IMR-90 (cell line): Measurements from ENCODE around the gene SCYGR5.

Source experiments
- MAFK ChIP-seq: IDR thresholded peaks from 2 replicates; pipeline ENCODE4 v1.6.1; 2012; ENCODE audit warnings: low read depth, low read length, improper control_type of control experiment
- POLR2A ChIP-seq: IDR thresholded peaks from 2 replicates; pipeline ENCODE4 v1.6.1; 2012; ENCODE audit warnings: mild to moderate bottlenecking, low read depth, low read length
- RAD21 ChIP-seq: IDR thresholded peaks from 2 replicates; pipeline ENCODE4 v1.6.1; 2012; ENCODE audit warnings: low read length, improper control_type of control experiment
- TF ChIP-seq, protein P1 (sequence below): conservative IDR thresholded peaks from 2 replicates; pipeline ENCODE4 v1.5.1; 2012; ENCODE audit warnings: mild to moderate bottlenecking, low read depth, low read length, improper control_type of control experiment

DNA sequence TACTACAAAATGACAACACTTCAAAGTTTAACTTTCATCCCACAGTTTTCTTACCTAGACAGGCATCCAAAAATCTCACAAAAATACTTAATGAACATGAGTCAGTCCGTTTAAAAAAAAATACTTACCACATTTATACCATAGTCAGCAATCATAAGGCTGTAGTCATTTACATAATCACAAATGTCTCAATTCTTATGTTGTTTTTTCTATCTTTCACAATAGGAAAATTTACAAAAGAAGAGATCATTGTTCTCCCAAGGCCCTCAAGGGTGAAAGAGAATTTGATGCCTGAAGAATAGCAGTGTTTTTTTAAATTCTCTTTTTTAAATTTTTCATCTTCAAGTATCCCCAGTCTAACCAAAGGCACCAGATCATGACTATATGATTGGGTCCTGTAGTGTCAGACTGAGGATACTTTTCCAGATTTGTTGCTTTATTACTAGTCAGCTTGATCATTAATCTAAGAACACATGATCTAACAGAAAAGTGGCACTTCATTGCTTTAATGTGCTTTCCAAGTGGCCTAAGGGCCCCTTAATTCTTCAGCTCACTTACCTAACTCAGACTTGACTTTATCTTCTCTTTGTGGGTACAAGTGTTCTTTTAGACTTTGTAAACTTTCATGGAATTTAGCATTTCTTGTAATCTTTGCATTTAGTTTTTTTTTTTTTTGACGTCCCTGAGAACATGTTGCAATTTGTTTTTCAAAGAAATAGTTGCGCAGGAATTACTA, 4.7 kb downstream of the SCYGR5 start:
- TF ChIP-seq POLR2A (no peak), MAFK (no peak), RAD21 (no peak)
- TF ChIP-seq, protein P1, sequence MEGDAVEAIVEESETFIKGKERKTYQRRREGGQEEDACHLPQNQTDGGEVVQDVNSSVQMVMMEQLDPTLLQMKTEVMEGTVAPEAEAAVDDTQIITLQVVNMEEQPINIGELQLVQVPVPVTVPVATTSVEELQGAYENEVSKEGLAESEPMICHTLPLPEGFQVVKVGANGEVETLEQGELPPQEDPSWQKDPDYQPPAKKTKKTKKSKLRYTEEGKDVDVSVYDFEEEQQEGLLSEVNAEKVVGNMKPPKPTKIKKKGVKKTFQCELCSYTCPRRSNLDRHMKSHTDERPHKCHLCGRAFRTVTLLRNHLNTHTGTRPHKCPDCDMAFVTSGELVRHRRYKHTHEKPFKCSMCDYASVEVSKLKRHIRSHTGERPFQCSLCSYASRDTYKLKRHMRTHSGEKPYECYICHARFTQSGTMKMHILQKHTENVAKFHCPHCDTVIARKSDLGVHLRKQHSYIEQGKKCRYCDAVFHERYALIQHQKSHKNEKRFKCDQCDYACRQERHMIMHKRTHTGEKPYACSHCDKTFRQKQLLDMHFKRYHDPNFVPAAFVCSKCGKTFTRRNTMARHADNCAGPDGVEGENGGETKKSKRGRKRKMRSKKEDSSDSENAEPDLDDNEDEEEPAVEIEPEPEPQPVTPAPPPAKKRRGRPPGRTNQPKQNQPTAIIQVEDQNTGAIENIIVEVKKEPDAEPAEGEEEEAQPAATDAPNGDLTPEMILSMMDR, result no peak
